ENCODE data around the gene CCL28.

DNA sequence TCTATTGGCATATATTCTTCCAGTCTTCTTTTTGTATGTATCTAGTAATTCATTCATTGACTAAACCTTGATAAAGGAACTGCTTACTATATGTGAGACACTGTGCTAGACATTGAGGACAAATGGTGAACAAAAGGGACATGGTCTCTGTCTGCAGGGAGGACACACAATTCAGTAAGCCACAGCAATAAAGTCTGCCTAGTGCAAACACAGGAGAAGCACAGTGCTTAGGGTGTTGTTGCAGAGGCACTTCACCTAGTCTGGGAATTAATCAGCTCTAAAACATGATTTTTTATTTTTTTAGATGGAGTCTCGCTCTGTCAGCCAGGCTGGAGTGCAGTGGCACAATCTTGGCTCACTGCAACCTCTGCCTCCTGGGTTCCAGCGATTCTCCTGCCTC, 6.4 kb upstream of the CCL28 start:
- TF ChIP-seq, protein P1, sequence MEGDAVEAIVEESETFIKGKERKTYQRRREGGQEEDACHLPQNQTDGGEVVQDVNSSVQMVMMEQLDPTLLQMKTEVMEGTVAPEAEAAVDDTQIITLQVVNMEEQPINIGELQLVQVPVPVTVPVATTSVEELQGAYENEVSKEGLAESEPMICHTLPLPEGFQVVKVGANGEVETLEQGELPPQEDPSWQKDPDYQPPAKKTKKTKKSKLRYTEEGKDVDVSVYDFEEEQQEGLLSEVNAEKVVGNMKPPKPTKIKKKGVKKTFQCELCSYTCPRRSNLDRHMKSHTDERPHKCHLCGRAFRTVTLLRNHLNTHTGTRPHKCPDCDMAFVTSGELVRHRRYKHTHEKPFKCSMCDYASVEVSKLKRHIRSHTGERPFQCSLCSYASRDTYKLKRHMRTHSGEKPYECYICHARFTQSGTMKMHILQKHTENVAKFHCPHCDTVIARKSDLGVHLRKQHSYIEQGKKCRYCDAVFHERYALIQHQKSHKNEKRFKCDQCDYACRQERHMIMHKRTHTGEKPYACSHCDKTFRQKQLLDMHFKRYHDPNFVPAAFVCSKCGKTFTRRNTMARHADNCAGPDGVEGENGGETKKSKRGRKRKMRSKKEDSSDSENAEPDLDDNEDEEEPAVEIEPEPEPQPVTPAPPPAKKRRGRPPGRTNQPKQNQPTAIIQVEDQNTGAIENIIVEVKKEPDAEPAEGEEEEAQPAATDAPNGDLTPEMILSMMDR (IDR thresholded peaks at IDR 0.05; ENCODE audit: insufficient read depth, low read length, poor library complexity, severe bottlenecking), result no peak
- no peak for TF ChIP-seq EZH2phosphoT487 (conservative IDR thresholded peaks at IDR 0.05; ENCODE audit: low read length)
